Cardiac atrium fibroblast (primary cell): ENCODE results near the gene JAML. TPM values are rescaled to one million over a fixed set of nuclear protein-coding genes. Genes with fewer than 3 reads are reported as not detected.

ENCODE experiments used
- total RNA-seq: library from RNA; depleted of rRNA; stranded (reverse); fragments of >200 nt; gene quantifications from 2 replicates; pipeline ENCODE4 v1.2.3, GENCODE V29; 2015

JAML gene, protein sequence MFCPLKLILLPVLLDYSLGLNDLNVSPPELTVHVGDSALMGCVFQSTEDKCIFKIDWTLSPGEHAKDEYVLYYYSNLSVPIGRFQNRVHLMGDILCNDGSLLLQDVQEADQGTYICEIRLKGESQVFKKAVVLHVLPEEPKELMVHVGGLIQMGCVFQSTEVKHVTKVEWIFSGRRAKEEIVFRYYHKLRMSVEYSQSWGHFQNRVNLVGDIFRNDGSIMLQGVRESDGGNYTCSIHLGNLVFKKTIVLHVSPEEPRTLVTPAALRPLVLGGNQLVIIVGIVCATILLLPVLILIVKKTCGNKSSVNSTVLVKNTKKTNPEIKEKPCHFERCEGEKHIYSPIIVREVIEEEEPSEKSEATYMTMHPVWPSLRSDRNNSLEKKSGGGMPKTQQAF
- not detected in 2 replicates for total RNA-seq

GRCh38 chr11:118224511-118225188 lies at the start of gene JAML:
Gene JAML (minus strand): TSS chr11:118225011. CDS start chr11:118214866, 10,145 bp downstream.

DNA sequence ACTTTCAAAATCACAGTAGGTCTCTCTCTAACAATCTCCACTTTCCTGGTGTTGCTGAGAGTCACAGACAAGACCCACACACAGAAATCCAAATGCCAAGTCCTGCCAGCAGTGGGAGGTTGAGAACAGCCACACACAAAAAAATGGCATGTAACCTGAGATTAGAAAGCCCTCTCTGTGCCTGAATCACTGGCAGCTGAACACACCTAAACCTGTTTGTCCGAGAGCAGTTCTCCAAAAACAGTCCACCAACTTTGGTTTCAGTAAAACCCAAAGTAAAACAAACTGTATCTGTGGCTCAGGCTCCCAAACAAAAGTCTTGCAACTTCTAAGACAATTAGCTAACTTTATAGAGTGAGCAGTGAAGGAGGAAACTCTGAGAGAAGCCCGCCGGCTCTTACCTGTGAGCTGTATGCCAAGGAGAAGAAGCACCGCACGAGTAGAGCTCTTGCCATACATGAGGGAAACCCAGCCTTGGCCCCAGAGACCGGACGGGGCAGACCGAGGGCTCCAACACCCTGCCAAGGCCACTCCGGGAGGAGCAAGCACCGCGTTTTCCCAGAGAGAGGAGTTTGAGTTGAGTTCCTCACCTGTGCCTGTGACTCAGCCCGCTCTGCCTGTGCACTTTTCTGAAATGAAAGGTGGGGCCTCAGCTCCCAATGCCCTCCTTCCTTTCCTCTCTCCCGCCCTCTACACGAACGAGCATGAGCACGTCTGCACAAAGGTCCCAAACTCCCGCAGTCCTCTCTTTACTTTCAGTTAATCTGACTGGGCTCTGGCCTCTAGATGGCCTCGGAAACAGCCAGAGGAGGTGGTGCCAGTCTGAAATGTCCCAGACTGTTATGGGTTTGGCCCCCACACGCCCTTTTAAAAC lies 39.1 kb upstream of the JAML start, which contains the start of gene MPZL2:
Gene MPZL2, minus strand, starts transcription at position 603 of the 874 bp plus-strand sequence. Its CDS starts 144 bp downstream, at position 459.

DNA sequence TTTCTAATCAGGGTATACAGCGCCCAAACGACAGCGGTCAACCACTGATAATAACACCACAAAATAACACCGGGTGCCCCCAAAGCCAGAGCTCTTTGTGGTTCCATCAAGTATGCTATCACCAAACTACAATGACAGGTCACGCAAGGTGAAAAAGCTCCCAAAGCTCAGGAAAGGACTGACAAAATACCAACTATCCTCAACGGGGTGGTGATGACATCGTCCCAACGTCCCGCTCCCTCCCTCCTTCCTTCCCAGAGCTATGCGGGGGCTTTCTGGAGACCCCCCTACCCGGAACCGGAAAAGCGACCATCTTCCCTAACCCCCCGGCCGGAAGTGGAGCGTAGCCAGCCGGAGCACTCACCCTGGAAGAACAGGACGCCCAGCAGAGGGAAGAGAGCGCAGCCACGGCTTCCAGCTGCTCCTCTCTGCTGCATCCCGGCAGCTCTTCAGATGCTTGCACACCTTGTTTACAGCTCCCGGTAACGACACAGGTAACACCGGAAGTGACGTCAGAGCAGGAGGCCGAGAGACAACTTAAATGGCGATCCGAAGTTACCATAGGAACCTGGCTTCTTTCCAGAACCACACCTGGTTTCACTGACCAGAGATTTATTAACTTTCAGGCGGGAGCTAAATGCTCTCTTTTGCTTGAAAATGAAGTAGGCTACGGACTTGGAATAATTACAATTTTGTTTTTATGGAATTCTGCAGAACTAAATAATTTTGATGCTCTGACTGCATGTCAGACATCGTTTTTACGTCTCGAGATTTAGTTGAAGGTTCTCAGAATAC lies 27.2 kb upstream of the JAML start, which contains the start of gene MPZL3:
Gene MPZL3, minus strand, starts transcription at position 508 of the 795 bp plus-strand sequence. Its CDS starts 71 bp downstream, at position 437.

DNA sequence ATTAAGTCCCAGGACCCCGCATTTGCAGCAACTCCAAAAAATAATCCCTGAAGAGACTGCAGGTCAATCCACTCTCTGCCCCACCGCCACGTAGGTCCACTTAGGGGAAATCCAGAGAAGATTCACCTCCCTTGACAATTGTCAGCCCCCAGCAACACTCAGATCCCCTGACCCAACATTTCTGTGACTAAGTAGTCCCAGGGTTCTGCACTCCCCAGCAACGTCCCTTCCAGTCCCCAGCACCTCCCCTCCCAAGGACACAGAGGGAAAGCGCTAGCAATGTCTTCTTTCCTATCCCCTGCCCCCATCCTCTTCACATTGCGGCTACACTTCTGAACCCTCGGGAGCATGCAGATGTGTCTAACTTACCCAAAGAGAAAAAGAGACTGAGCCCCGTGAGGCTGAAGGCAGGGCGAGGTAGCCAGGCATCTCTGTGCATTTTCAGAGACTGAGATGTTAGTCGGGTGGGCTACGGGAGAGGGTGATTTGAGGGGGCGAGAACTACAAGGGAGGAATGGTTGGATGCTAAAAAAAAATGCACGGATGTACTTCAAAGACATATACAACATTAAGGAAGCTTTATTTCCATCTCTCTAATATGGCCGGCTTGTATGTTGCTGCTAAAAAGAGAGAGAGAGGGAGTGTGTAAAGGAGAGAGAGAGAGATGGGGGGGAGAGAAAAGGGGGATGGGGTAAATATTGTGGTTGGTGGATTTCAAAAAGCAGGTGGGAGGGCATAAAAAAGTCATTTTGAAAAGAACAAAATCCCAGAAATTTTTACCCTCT lies 48.6 kb downstream of the JAML start, which contains the start of gene SCN2B:
Gene SCN2B, minus strand, starts transcription at position 647 of the 785 bp plus-strand sequence. Its CDS starts 208 bp downstream, at position 439.

DNA sequence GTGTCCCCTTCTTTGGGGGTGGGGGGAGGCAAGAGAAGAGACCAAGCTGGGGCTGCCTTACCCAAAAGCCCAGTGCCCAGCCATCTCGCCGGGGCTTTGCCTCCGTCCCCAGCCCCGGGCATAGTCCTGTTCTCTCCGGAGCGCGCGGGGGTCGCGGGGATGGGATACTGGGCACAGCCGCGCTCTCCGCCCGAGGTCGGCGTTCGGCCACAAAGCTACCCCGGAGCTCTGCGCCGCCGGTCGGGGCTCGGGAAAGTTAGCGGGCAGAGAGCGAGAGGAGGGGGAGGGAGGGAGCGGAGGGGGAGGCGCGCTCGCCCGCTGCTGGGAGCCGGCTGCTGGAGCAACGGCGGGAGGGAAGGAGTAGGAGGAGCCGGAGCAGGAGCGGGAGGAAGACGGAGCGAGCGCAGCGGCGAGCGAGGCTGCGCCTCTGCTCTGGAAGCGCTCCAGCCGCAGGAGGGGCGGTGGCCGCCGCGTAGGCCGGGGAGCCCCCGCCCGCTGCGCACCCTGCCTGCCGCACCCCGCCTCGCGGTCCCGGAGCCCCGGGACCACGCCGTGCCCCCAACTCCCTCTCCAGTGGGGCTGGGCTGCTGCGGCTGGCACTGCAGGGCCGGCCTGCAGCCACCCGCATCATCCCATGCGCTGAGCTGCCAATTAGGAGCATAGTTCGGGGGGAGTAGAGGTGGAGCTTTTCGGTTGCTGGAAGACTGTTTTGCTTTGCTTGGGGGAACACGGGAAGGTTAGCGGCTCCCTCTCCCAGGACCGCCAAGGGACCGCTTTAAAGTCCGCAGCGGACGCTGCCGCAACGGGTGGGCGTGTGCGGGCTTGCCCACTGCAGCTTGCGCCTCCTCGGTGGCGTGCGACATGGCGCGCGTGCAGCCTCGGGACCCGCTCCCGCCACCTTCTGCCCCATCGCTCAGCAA lies 72.0 kb downstream of the JAML start, which contains the start of gene SCN4B:
Gene SCN4B, minus strand, starts transcription at position 272 of the 920 bp plus-strand sequence. Its CDS starts 150 bp downstream, at position 122.

Other genes with a start within 250 kb of the JAML start
- gene IL10RA, start 238.6 kb downstream of the JAML start, total RNA-seq: not detected in 2 replicates
- not detected in 2 replicates for gene TMPRSS4, start 147.9 kb downstream of the JAML start, total RNA-seq
- not detected in 2 replicates for gene SMIM35, start 138.0 kb downstream of the JAML start, total RNA-seq
- not detected in 2 replicates for gene SCN4B, start 72.2 kb downstream of the JAML start, total RNA-seq
- gene SCN2B, start 48.4 kb downstream of the JAML start, total RNA-seq: 0.16 TPM in 1 of 2 replicates, not detected in the other
- 0.49 TPM in 1 of 2 replicates, not detected in the other for gene MPZL3, start 27.4 kb upstream of the JAML start, total RNA-seq
- gene MPZL2, start 39.3 kb upstream of the JAML start, total RNA-seq: 0.18 and 0.65 TPM in 2 replicates
- not detected in 2 replicates for gene CD3E, start 79.7 kb upstream of the JAML start, total RNA-seq
- not detected in 2 replicates for gene CD3D, start 117.7 kb upstream of the JAML start, total RNA-seq
- gene CD3G, start 119.3 kb upstream of the JAML start, total RNA-seq: not detected in 2 replicates
- 31.8 and 36.5 TPM in 2 replicates for gene UBE4A, start 134.6 kb upstream of the JAML start, total RNA-seq
- 40.3 and 41.5 TPM in 2 replicates for gene ATP5MG, start 176.6 kb upstream of the JAML start, total RNA-seq
- 18.8 and 20.1 TPM in 2 replicates for gene KMT2A, start 211.5 kb upstream of the JAML start, total RNA-seq